SK-N-SH (cell line): ENCODE results near the gene MAPK12. TPM values are rescaled to one million over a fixed set of nuclear protein-coding genes. Genes with fewer than 3 reads are reported as not detected.

Experiments used
- CTCF ChIA-PET: fragments of 300-600, 350-600 bp; formaldehyde crosslinking; extraction: SDS; loops from one replicate; lab custom pipeline; 2021; lab: Yijun Ruan, JAX
- POLR2A ChIA-PET: fragments of 350-600 bp; sonication (Branson Sonifier 250); formaldehyde crosslinking; extraction: SDS; loops from one replicate; lab custom pipeline; 2020; ENCODE audit warnings: antibody characterized with exemption, inconsistent platforms; lab: Yijun Ruan, JAX
- DNase-seq: peaks from one replicate; pipeline ENCODE4 v3.0.0; 2012
- H2AFZ ChIP-seq: fragments of 200-600 bp; sonication (generic); 2 replicates; pipeline ENCODE4 v1.8.1; 2016; ENCODE audit warnings: antibody characterized with exemption, mild to moderate bottlenecking, low read depth
- H3F3A ChIP-seq: fragments of 200-600 bp; sonication (generic); replicated peaks from 2 replicates; pipeline ENCODE3; 2016; ENCODE audit warnings: antibody characterized with exemption, mild to moderate bottlenecking; ENCODE audit not compliant: insufficient read depth
- H3K27ac ChIP-seq, 2 experiments: fragments of 200-500 bp in 1 of 2; fragments of 200-600 bp in 1 of 2; sonication (Bioruptor generic) in 1 of 2; sonication (generic), shearing (Covaris generic) in 1 of 2; 2 replicates each; pipeline versions ENCODE4 v1.5.1 to v1.6.1; 2014 to 2016; ENCODE audit warnings: low read depth in 2 of 2, inconsistent platforms in 1 of 2, low read length in 1 of 2, mild to moderate bottlenecking in 1 of 2, mixed read lengths in 1 of 2
- H3K27me3 ChIP-seq: fragments of 200-600 bp; sonication (generic), shearing (Covaris generic); 2 replicates; pipeline ENCODE4 v1.6.1; 2016; ENCODE audit warnings: mixed run types; ENCODE audit not compliant: insufficient read depth
- H3K36me3 ChIP-seq, 2 experiments: fragments of 200-500 bp in 1 of 2; fragments of 200-600 bp in 1 of 2; sonication (Bioruptor generic) in 1 of 2; sonication (generic) in 1 of 2; replicated peaks in 1 of 2; 2 replicates each; pipeline versions ENCODE3 to v1.5.1; 2014 to 2016; ENCODE audit warnings: low read length in 1 of 2, mild to moderate bottlenecking in 1 of 2; ENCODE audit not compliant: insufficient read depth in 2 of 2, control insufficient read depth in 1 of 2
- H3K4me1 ChIP-seq, 2 experiments: fragments of 200-500 bp in 1 of 2; fragments of 200-600 bp in 1 of 2; sonication (Bioruptor generic) in 1 of 2; sonication (generic), shearing (Covaris generic) in 1 of 2; 2 replicates each; pipeline versions ENCODE4 v1.5.1 to v1.6.1; 2014 to 2016; ENCODE audit warnings: low read depth in 1 of 2, low read length in 1 of 2, mixed run types in 1 of 2; ENCODE audit not compliant: insufficient read depth in 2 of 2, control insufficient read depth in 1 of 2
- H3K4me2 ChIP-seq: fragments of 200-600 bp; sonication (generic), shearing (Covaris generic); 2 replicates; pipeline ENCODE4 v1.6.1; 2017; ENCODE audit warnings: mixed run types
- H3K4me3 ChIP-seq, 2 experiments: fragments of 200-500 bp in 1 of 2; fragments of 200-600 bp in 1 of 2; sonication (Bioruptor generic) in 1 of 2; sonication (generic), shearing (Covaris generic) in 1 of 2; 2 replicates each; pipeline versions ENCODE4 v1.5.1 to v1.8.1; 2014 to 2016; ENCODE audit warnings: low read depth in 2 of 2, inconsistent platforms in 1 of 2, low read length in 1 of 2, mild to moderate bottlenecking in 1 of 2, mixed read lengths in 1 of 2, moderate library complexity in 1 of 2
- H3K79me2 ChIP-seq: fragments of 200-600 bp; sonication (generic); 2 replicates; pipeline ENCODE4 v1.8.1; 2017; ENCODE audit warnings: mild to moderate bottlenecking; ENCODE audit not compliant: insufficient read depth
- H3K9ac ChIP-seq: fragments of 200-600 bp; sonication (generic); 2 replicates; pipeline ENCODE4 v1.6.1; 2017; ENCODE audit warnings: mixed run types
- H3K9me2 ChIP-seq: fragments of 200-600 bp; sonication (generic); 2 replicates; pipeline ENCODE4 v1.6.1; 2017; ENCODE audit warnings: mixed run types
- H3K9me3 ChIP-seq: fragments of 200-600 bp; sonication (generic); 2 replicates; pipeline ENCODE4 v1.6.1; 2017; ENCODE audit warnings: mixed run types, mild to moderate bottlenecking, moderate library complexity
- H4K20me1 ChIP-seq: fragments of 200-600 bp; sonication (generic); 2 replicates; pipeline ENCODE4 v1.6.1; 2017; ENCODE audit warnings: mild to moderate bottlenecking, mixed run types; ENCODE audit not compliant: insufficient read depth
- EZH2phosphoT487 ChIP-seq: fragments of 200-600 bp; sonication (generic); IDR thresholded peaks from 2 replicates; pipeline ENCODE4 v1.6.1; 2017; ENCODE audit warnings: low read depth, mixed run types, mild to moderate bottlenecking, antibody characterized with exemption, moderate library complexity, borderline replicate concordance
- FOXJ3 ChIP-seq: sonication (generic); formaldehyde crosslinking; IDR thresholded peaks from 2 replicates; pipeline ENCODE4 v1.5.1; 2020; ENCODE audit warnings: mild to moderate bottlenecking, missing genetic modification reagents
- GATA2 ChIP-seq: sonication (generic); formaldehyde crosslinking; IDR thresholded peaks from 2 replicates; pipeline ENCODE4 v1.5.0; 2020; ENCODE audit warnings: mild to moderate bottlenecking, missing genetic modification reagents
- MAX ChIP-seq: IDR thresholded peaks from 2 replicates; pipeline ENCODE4 v1.4.0; 2012; ENCODE audit warnings: low read depth
- NRF1 ChIP-seq: IDR thresholded peaks from 2 replicates; pipeline ENCODE4 v1.6.1; 2012; ENCODE audit warnings: low read depth, mild to moderate bottlenecking, low read length
- POLR2AphosphoS5 ChIP-seq: IDR thresholded peaks from 2 replicates; pipeline ENCODE4 v1.6.1; 2012; ENCODE audit warnings: low read depth, low read length
- RCOR1 ChIP-seq: fragments of 150-350 bp; IDR thresholded peaks from 2 replicates; pipeline ENCODE4 v1.6.1; 2017; ENCODE audit warnings: antibody characterized with exemption, low read length
- REST ChIP-seq: IDR thresholded peaks from 2 replicates; pipeline ENCODE4 v1.6.1; 2012; ENCODE audit warnings: mild to moderate bottlenecking, low read depth, low read length, moderate library complexity
- RFX5 ChIP-seq: IDR thresholded peaks from 2 replicates; pipeline ENCODE4 v1.6.1; 2012; ENCODE audit warnings: mild to moderate bottlenecking, improper control_type of control experiment, low read length
- TCF12 ChIP-seq: IDR thresholded peaks from 2 replicates; pipeline ENCODE4 v1.4.0; 2012
- TEAD4 ChIP-seq: IDR thresholded peaks from 2 replicates; pipeline ENCODE4 v1.4.0; 2012; ENCODE audit warnings: mild to moderate bottlenecking, borderline replicate concordance; ENCODE audit not compliant: insufficient read depth
- USF2 ChIP-seq: fragments of 150-350 bp; IDR thresholded peaks from 2 replicates; pipeline ENCODE4 v1.6.1; 2017; ENCODE audit warnings: antibody characterized with exemption, low read length, low read depth, borderline replicate concordance
- YY1 ChIP-seq: IDR thresholded peaks from 2 replicates; pipeline ENCODE4 v1.4.0; 2012; ENCODE audit warnings: low read depth, mild to moderate bottlenecking
- ZBTB33 ChIP-seq: IDR thresholded peaks from 2 replicates; pipeline ENCODE4 v1.4.0; 2012; ENCODE audit warnings: low read depth, borderline replicate concordance
- WGBS: methylation state at CpG from one replicate; pipeline ENCODE4 v1.1.6; 2017; ENCODE audit warnings: low lambda C conversion rate; 5-methylcytosine and 5-hydroxymethylcytosine counted together
- polyA plus RNA-seq, 3 experiments: library from polyadenylated mRNA; depleted of rRNA; stranded (reverse); fragments of >200 nt; gene quantifications; 2 replicates each; pipeline ENCODE4 v1.2.3, GENCODE V29; 2012

MAPK12 gene
- polyA plus RNA-seq, 1 of the 3 experiments (the other 2 are of a cell fraction) = 118 TPM

- no peak overlapping the region for H3K27ac ChIP-seq
- POLR2A ChIA-PET = interaction anchor here (0.7 kb wide), 1 partner anchor 35 kb away, joined by 3 read pairs; no protein-coding TSS in a partner anchor
- TF ChIP-seq REST = no peak
- TF ChIP-seq ZBTB33 = no peak
- no peak for TF ChIP-seq FOXJ3 (CRISPR knock-in tag)
- TF ChIP-seq TEAD4 = no peak
- TF ChIP-seq RFX5 = no peak
- H4K20me1 ChIP-seq = no peaks in the 10 kb centered on the region
- H3K4me1 ChIP-seq = peaks cover 14 to 25% of the 10 kb centered on the region in 2 experiments; a peak in 2 of 4 replicates
- 91% methylated on average over 13 of the region's 15 CpGs for WGBS
- no peak overlapping the region for H3K9ac ChIP-seq
- CTCF ChIA-PET = interaction anchor here (1.3 to 4.7 kb wide), 5 partner anchors 8 to 266 kb away, joined by 3 to 32 read pairs (median 11); partner anchors contain the start of genes DENND6B, HDAC10 and SCO2
- peaks cover 27% of the 10 kb centered on the region for H3K79me2 ChIP-seq
- peak overlapping the region; percentile 15; the same call in 1 of the 2 replicates for H3K4me2 ChIP-seq
- H3K9me2 ChIP-seq = no peaks in the 10 kb centered on the region
- H3K27me3 ChIP-seq = no peaks in the 10 kb centered on the region
- H2AFZ ChIP-seq = no peak overlapping the region
- no peaks in the 10 kb centered on the region for H3K9me3 ChIP-seq
- no peak for DNase-seq
- H3K36me3 ChIP-seq = peaks cover 0 to 23% of the 10 kb centered on the region in 2 experiments
- no peaks in the 10 kb centered on the region for H3F3A ChIP-seq
- H3K4me3 ChIP-seq = no peak overlapping the region
Measured at GRCh38 chr22:50259302-50259701, 2.2 kb downstream of the MAPK12 start.

GRCh38 chr22:50258361-50259292, 2.9 kb downstream of the MAPK12 start:
- 91% methylated on average over 17 of the region's 24 CpGs for WGBS
- peaks cover 0 to 26% of the 10 kb centered on the region in 2 experiments for H3K36me3 ChIP-seq
- H3K4me2 ChIP-seq = 0 out of 2 replicates have a peak overlapping the region, but pooled peaks have one; percentile 13
- no peaks in the 10 kb centered on the region for H4K20me1 ChIP-seq
- no peak for DNase-seq
- peaks cover 27% of the 10 kb centered on the region for H3K79me2 ChIP-seq
- H2AFZ ChIP-seq = no peak overlapping the region
- CTCF ChIA-PET = interaction anchor here (1.3 to 4.7 kb wide), 4 partner anchors 18 to 267 kb away, joined by 3 to 29 read pairs (median 7); partner anchors contain the start of genes DENND6B and SCO2
- peaks cover 14 to 25% of the 10 kb centered on the region in 2 experiments; a peak in 2 of 4 replicates for H3K4me1 ChIP-seq
- no peak overlapping the region for H3K27ac ChIP-seq
- H3F3A ChIP-seq = no peaks in the 10 kb centered on the region
- H3K9ac ChIP-seq = no peak overlapping the region
- no peaks in the 10 kb centered on the region for H3K9me3 ChIP-seq
- H3K4me3 ChIP-seq = no peak overlapping the region
- POLR2A ChIA-PET = no interaction called here
- H3K27me3 ChIP-seq = no peaks in the 10 kb centered on the region
- TF ChIP-seq TEAD4 (no peak), RFX5 (no peak), RCOR1 (no peak), USF2 (no peak), GATA2 (CRISPR knock-in tag) (no peak), MAX (no peak), EZH2phosphoT487 (no peak), NRF1 (no peak), YY1 (no peak), TCF12 (no peak), POLR2AphosphoS5 (no peak)
- no peaks in the 10 kb centered on the region for H3K9me2 ChIP-seq
